A673 (cell line): ENCODE results near the gene LBR.

Source experiments
- CTCF ChIP-seq: fragments of 300-800, 200-600 bp; sonication (generic); conservative IDR thresholded peaks from 2 replicates; pipeline ENCODE4 v1.5.1; 2017; ENCODE audit warnings: low read depth, mild to moderate bottlenecking, antibody characterized with exemption, low read length, moderate library complexity, mixed read lengths
- EZH2 ChIP-seq: fragments of 200-600 bp; sonication (generic); IDR thresholded peaks from 2 replicates; pipeline ENCODE4 v1.6.1; 2017; ENCODE audit warnings: borderline replicate concordance, low read depth, mild to moderate bottlenecking, mixed read lengths, antibody characterized with exemption, low read length; ENCODE audit not compliant: poor library complexity, severe bottlenecking

GRCh38 chr1:225450491-225451191, 22.8 kb upstream of the LBR start:
- TF ChIP-seq CTCF = no peak
- no peak for TF ChIP-seq EZH2
